HL-60 (cell line): ENCODE measurements around the gene RBM7.

Experiments
- DNase-seq, 2 experiments: peaks; one replicate each; pipeline ENCODE4 v3.0.0-alpha.2; 2010 to 2020; ENCODE audit warnings: low read depth in 1 of 2, low spot score in 1 of 2
- H3K27ac ChIP-seq: fragments of 250-450 bp; sonication (Bioruptor Pico); replicated peaks from 2 replicates; pipeline ENCODE4 v1.5.1; 2020; ENCODE audit warnings: mild to moderate bottlenecking, moderate library complexity
- H3K27me3 ChIP-seq: fragments of 250-450 bp; sonication (Bioruptor Pico); 2 replicates; pipeline ENCODE4 v1.5.1; 2021; ENCODE audit warnings: mild to moderate bottlenecking, moderate library complexity; ENCODE audit not compliant: insufficient read depth, poor library complexity, severe bottlenecking
- H3K4me3 ChIP-seq: replicated peaks from 2 replicates; pipeline ENCODE4 v1.5.1; 2011; ENCODE audit warnings: mild to moderate bottlenecking, control low read depth, low read length; ENCODE audit not compliant: insufficient read depth
- CTCF ChIP-seq: IDR thresholded peaks from one replicate; pipeline ENCODE4 v1.5.1; 2011; ENCODE audit warnings: low read length, control low read depth, inconsistent platforms; ENCODE audit not compliant: insufficient read depth
- GABPA ChIP-seq: IDR thresholded peaks from 2 replicates; pipeline ENCODE4 v1.6.1; 2012; ENCODE audit warnings: low read depth
- POLR2AphosphoS5 ChIP-seq: IDR thresholded peaks from 2 replicates; pipeline ENCODE4 v1.6.1; 2012; ENCODE audit warnings: low read depth
- SPI1 ChIP-seq: IDR thresholded peaks from 2 replicates; pipeline ENCODE4 v1.6.1; 2012; ENCODE audit warnings: low read depth, mild to moderate bottlenecking, borderline replicate concordance
- TF ChIP-seq, protein P1 (sequence below): IDR thresholded peaks from 2 replicates; pipeline ENCODE4 v1.6.1; 2012; ENCODE audit warnings: low read depth; ENCODE audit not compliant: insufficient replicate concordance

RBM7 gene

GRCh38 chr11:114375052-114375451 is 25.4 kb upstream of the RBM7 start:
- DNase-seq = no peak
- Histone ChIP-seq H3K27me3 (peaks cover 7% of the 10 kb centered on the region), H3K27ac (no peak overlapping the region), H3K4me3 (no peak overlapping the region)
- TF ChIP-seq GABPA (no peak), POLR2AphosphoS5 (no peak), CTCF (no peak), SPI1 (no peak)
- TF ChIP-seq, protein P1, sequence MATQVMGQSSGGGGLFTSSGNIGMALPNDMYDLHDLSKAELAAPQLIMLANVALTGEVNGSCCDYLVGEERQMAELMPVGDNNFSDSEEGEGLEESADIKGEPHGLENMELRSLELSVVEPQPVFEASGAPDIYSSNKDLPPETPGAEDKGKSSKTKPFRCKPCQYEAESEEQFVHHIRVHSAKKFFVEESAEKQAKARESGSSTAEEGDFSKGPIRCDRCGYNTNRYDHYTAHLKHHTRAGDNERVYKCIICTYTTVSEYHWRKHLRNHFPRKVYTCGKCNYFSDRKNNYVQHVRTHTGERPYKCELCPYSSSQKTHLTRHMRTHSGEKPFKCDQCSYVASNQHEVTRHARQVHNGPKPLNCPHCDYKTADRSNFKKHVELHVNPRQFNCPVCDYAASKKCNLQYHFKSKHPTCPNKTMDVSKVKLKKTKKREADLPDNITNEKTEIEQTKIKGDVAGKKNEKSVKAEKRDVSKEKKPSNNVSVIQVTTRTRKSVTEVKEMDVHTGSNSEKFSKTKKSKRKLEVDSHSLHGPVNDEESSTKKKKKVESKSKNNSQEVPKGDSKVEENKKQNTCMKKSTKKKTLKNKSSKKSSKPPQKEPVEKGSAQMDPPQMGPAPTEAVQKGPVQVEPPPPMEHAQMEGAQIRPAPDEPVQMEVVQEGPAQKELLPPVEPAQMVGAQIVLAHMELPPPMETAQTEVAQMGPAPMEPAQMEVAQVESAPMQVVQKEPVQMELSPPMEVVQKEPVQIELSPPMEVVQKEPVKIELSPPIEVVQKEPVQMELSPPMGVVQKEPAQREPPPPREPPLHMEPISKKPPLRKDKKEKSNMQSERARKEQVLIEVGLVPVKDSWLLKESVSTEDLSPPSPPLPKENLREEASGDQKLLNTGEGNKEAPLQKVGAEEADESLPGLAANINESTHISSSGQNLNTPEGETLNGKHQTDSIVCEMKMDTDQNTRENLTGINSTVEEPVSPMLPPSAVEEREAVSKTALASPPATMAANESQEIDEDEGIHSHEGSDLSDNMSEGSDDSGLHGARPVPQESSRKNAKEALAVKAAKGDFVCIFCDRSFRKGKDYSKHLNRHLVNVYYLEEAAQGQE = no peak

GRCh38 chr11:114377612-114378267 is 22.7 kb upstream of the RBM7 start:
- Histone ChIP-seq H3K27me3 (peaks cover 3% of the 10 kb centered on the region), H3K27ac (no peak overlapping the region), H3K4me3 (no peak overlapping the region)
- no peak for TF ChIP-seq GABPA
- no peak for DNase-seq

GRCh38 chr11:114379394-114380069 is 20.9 kb upstream of the RBM7 start:
- DNase-seq = no peak
- no peak overlapping the region for H3K4me3 ChIP-seq
- H3K27ac ChIP-seq = no peak overlapping the region
- TF ChIP-seq CTCF = no peak
- TF ChIP-seq SPI1 = no peak
- TF ChIP-seq, protein P1 = no peak
- TF ChIP-seq GABPA = no peak
- TF ChIP-seq POLR2AphosphoS5 = no peak
- H3K27me3 ChIP-seq = no peaks in the 10 kb centered on the region

GRCh38 chr11:114382509-114382908 is 18.0 kb upstream of the RBM7 start:
- TF ChIP-seq CTCF (no peak), GABPA (no peak), POLR2AphosphoS5 (no peak), SPI1 (no peak)
- TF ChIP-seq, protein P1 = no peak
- Histone ChIP-seq H3K27ac (no peak overlapping the region), H3K4me3 (no peak overlapping the region), H3K27me3 (no peaks in the 10 kb centered on the region)
- no peak for DNase-seq
